HepG2 (cell line): ENCODE data around the gene TTC17. TPM values are rescaled to one million over a fixed set of nuclear protein-coding genes. Genes with fewer than 3 reads are reported as not detected.

ENCODE experiments used
- AGO2 ChIP-seq: fragments of 200-400 bp; formaldehyde crosslinking; optimal IDR thresholded peaks from 2 replicates; pipeline ENCODE3; 2017; ENCODE audit warnings: mild to moderate bottlenecking, low read depth, low read length, moderate library complexity
- CREB3 ChIP-seq: sonication (generic); formaldehyde crosslinking; IDR thresholded peaks from 2 replicates; pipeline ENCODE4 v1.5.0; 2020; ENCODE audit warnings: missing genetic modification reagents
- HNRNPUL1 ChIP-seq: fragments of 200-400 bp; formaldehyde crosslinking; IDR thresholded peaks from 2 replicates; pipeline ENCODE4 v1.6.1; 2017; ENCODE audit warnings: low read depth, mild to moderate bottlenecking, low read length, moderate library complexity
- MED8 ChIP-seq: sonication (generic); formaldehyde crosslinking; IDR thresholded peaks from 2 replicates; pipeline ENCODE4 v1.8.1; 2023; ENCODE audit warnings: mild to moderate bottlenecking, missing genetic modification reagents; ENCODE audit not compliant: insufficient replicate concordance
- MIXL1 ChIP-seq: IDR thresholded peaks from 2 replicates; pipeline ENCODE4 v1.6.1; 2016
- MLX ChIP-seq: IDR thresholded peaks from 2 replicates; pipeline ENCODE4 v1.6.1; 2016
- NFE2L2 ChIP-seq: fragments of 150-350 bp; IDR thresholded peaks from 2 replicates; pipeline ENCODE4 v1.6.1; 2014; ENCODE audit warnings: low read length
- STAT6 ChIP-seq: sonication (generic); formaldehyde crosslinking; IDR thresholded peaks from 2 replicates; pipeline ENCODE4 v1.4.0; 2020; ENCODE audit warnings: missing genetic modification reagents, mild to moderate bottlenecking, borderline replicate concordance
- TP53 ChIP-seq: sonication (generic); formaldehyde crosslinking; conservative IDR thresholded peaks from 2 replicates; pipeline ENCODE4 v1.4.0; 2020; ENCODE audit warnings: missing genetic modification reagents
- TRIM24 ChIP-seq: sonication (generic); formaldehyde crosslinking; IDR thresholded peaks from 2 replicates; pipeline ENCODE4 v1.8.0; 2022; ENCODE audit warnings: mild to moderate bottlenecking, missing genetic modification reagents
- ZFAT ChIP-seq: sonication (generic); formaldehyde crosslinking; conservative IDR thresholded peaks from 2 replicates; pipeline ENCODE4 v1.8.1; 2023; ENCODE audit warnings: missing genetic modification reagents, inconsistent platforms
- ZNF503 ChIP-seq: sonication (generic); formaldehyde crosslinking; IDR thresholded peaks from 2 replicates; pipeline ENCODE4 v1.4.0; 2020; ENCODE audit warnings: missing genetic modification reagents
- ZNF619 ChIP-seq: sonication (generic); formaldehyde crosslinking; IDR thresholded peaks from 2 replicates; pipeline ENCODE4 v1.4.0; 2020; ENCODE audit warnings: mild to moderate bottlenecking, missing genetic modification reagents
- ZNF780A ChIP-seq: sonication (generic); formaldehyde crosslinking; IDR thresholded peaks from 2 replicates; pipeline ENCODE4 v1.8.0; 2022; ENCODE audit warnings: mild to moderate bottlenecking, missing genetic modification reagents, moderate library complexity
- ZUFSP ChIP-seq: sonication (generic); formaldehyde crosslinking; IDR thresholded peaks from 2 replicates; pipeline ENCODE4 v1.9.0; 2021; ENCODE audit warnings: missing genetic modification reagents, mild to moderate bottlenecking, borderline replicate concordance
- polyA plus RNA-seq, 8 experiments: library from polyadenylated mRNA; depleted of rRNA in 3 of 8; stranded (reverse) in 7 of 8; unstranded in 1 of 8; fragments of >200 nt; fragmentation: Illumina TruSeq in 4 of 8; extraction: Trizol in 4 of 8; gene quantifications; 2 replicates each; pipeline versions ENCODE4 v1.2.1 to v1.2.3, GENCODE V29; 2011 to 2016; ENCODE audit warnings: low read depth in 4 of 8, missing spikeins in 1 of 8, mixed read lengths in 1 of 8; ENCODE audit not compliant: insufficient read depth in 1 of 8
- total RNA-seq, 5 experiments: library from RNA; depleted of rRNA; stranded (reverse); fragments of >200 nt; fragmentation: Illumina TruSeq; extraction: Trizol; gene quantifications; 2 replicates each; pipeline ENCODE4 v1.2.3, GENCODE V29; 2016; ENCODE audit warnings: low read depth in 1 of 5

TTC17 gene
- total and polyA plus RNA-seq, 2 of the 13 experiments (the other 11 are each of a cell fraction or from before 2014, with no cell fraction given): 55.9 to 99.7 TPM

GRCh38 chr11:43358801-43359421 lies at the start of gene TTC17 (continued):
- TF ChIP-seq STAT6 (CRISPR knock-in tag): no peak
- 0 out of 2 replicates have a peak, but pooled peaks have one; percentile 49 for TF ChIP-seq ZNF780A (CRISPR knock-in tag)
- no peak for TF ChIP-seq ZUFSP (CRISPR knock-in tag)
- TF ChIP-seq ZNF619 (CRISPR knock-in tag): no peak
- TF ChIP-seq TP53 (CRISPR knock-in tag): no peak
- no peak for TF ChIP-seq MIXL1
- no peak for TF ChIP-seq CREB3 (CRISPR knock-in tag)
- TF ChIP-seq TRIM24 (CRISPR knock-in tag): no peak
- peak; percentile 84 for TF ChIP-seq MED8
- TF ChIP-seq MLX (CRISPR knock-in tag): no peak
- peak; percentile 39; the same call in 1 of the 2 replicates for TF ChIP-seq HNRNPUL1
- TF ChIP-seq ZNF503 (CRISPR knock-in tag): peak; percentile 44; the same call in 1 of the 2 replicates
- no peak for TF ChIP-seq ZFAT (CRISPR knock-in tag)
- TF ChIP-seq AGO2: peak; percentile 91
- TF ChIP-seq NFE2L2: no peak
